ENCODE data around the gene POLE4.

The POLE4 gene

GRCh38 chr2:74941284-74941683, 17.2 kb upstream of the POLE4 start:
- DNase-seq, result no peak

GRCh38 chr2:74942263-74942662, 16.2 kb upstream of the POLE4 start:
- no peak for DNase-seq

GRCh38 chr2:74944987-74945787, 13.3 kb upstream of the POLE4 start:
- DNase-seq, result peak; percentile 58

- DNase-seq, result peak; percentile 38
Observed at GRCh38 chr2:74945788-74946331, 12.6 kb upstream of the POLE4 start.

GRCh38 chr2:74947703-74948102, 10.7 kb upstream of the POLE4 start:
- DNase-seq, result no peak

GRCh38 chr2:74948779-74949178, 9.7 kb upstream of the POLE4 start:
- DNase-seq, result no peak

- no peak for DNase-seq
Observed at GRCh38 chr2:74951211-74951754, 7.2 kb upstream of the POLE4 start.

GRCh38 chr2:74952575-74952974, 5.9 kb upstream of the POLE4 start:
- DNase-seq, result no peak

GRCh38 chr2:74953796-74954499, 4.5 kb upstream of the POLE4 start:
- DNase-seq, result no peak

GRCh38 chr2:74954500-74954874, 4.0 kb upstream of the POLE4 start:
- no peak for DNase-seq

GRCh38 chr2:74957886-74958273, 563 bp upstream of the POLE4 start:
- DNase-seq, result no peak

- DNase-seq, result no peak
Observed at GRCh38 chr2:74959106-74959751, 786 bp downstream of the POLE4 start.

- DNase-seq, result no peak
Observed at GRCh38 chr2:74966887-74967286, 8.4 kb downstream of the POLE4 start.

GRCh38 chr2:74975016-74975415, 16.6 kb downstream of the POLE4 start:
- DNase-seq, result no peak

GRCh38 chr2:74979844-74980243, 21.4 kb downstream of the POLE4 start:
- DNase-seq, result no peak

- peak; percentile 11 for DNase-seq
Observed at GRCh38 chr2:74982577-74982976, 24.1 kb downstream of the POLE4 start.

GRCh38 chr2:74983631-74984392, 25.4 kb downstream of the POLE4 start:
- DNase-seq, result no peak

- no peak for DNase-seq
Observed at GRCh38 chr2:74984947-74985637, 26.6 kb downstream of the POLE4 start.

- DNase-seq, result no peak
Observed at GRCh38 chr2:74985978-74986609, 27.7 kb downstream of the POLE4 start.

GRCh38 chr2:74991977-74992376, 33.5 kb downstream of the POLE4 start:
- DNase-seq, result peak; percentile 63

- DNase-seq, result no peak
Observed at GRCh38 chr2:74999468-74999867, 41.0 kb downstream of the POLE4 start.

Data from fibroblast of skin of right biceps (primary cell).